ENCODE data around the gene GABRA4.

DNA sequence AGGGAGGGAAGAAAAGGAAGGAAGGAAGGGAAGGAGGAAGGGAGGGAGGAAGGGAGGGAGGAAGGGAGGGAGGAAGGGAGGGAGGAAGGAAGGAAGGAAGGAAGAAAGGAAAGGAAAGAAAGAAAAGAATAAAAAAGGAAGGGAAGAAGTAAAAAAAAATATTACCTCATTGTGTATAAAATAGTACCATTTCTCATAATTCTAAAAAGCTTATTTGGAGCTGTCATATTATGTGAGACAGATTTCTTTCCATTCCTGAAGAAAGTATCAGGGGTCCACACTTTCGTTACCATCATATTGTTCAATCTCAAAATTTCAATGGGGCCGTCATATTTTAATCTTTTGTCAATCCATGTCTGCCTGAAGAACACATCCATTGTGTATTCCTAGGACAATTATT lies 16.1 kb downstream of the GABRA4 start:
- TF ChIP-seq POLR2A (IDR thresholded peaks at IDR 0.05): no peak
- TF ChIP-seq, protein P1, sequence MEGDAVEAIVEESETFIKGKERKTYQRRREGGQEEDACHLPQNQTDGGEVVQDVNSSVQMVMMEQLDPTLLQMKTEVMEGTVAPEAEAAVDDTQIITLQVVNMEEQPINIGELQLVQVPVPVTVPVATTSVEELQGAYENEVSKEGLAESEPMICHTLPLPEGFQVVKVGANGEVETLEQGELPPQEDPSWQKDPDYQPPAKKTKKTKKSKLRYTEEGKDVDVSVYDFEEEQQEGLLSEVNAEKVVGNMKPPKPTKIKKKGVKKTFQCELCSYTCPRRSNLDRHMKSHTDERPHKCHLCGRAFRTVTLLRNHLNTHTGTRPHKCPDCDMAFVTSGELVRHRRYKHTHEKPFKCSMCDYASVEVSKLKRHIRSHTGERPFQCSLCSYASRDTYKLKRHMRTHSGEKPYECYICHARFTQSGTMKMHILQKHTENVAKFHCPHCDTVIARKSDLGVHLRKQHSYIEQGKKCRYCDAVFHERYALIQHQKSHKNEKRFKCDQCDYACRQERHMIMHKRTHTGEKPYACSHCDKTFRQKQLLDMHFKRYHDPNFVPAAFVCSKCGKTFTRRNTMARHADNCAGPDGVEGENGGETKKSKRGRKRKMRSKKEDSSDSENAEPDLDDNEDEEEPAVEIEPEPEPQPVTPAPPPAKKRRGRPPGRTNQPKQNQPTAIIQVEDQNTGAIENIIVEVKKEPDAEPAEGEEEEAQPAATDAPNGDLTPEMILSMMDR (IDR thresholded peaks at IDR 0.05): no peak
